Right lobe of liver (tissue), 6 donors: ENCODE measurements around the gene MAMDC4. TPM values are rescaled to one million over a fixed set of nuclear protein-coding genes. Genes with fewer than 3 reads are reported as not detected.
"Not testable (repeated sequence)": the region's sequence is repeated elsewhere in the genome, so short reads cannot be mapped to it uniquely, and the experiment has no call there.

Experiments
- ATAC-seq, 4 donors: fragments of 200-7000 bp; cut with Tn5 transposase; one replicate each; pipeline ENCODE4 v1.9.1; 2020; ENCODE audit warnings: mild to moderate bottlenecking in 4 of 4, moderate library complexity in 4 of 4
- DNase-seq, 3 donors: peaks; one replicate each; pipeline ENCODE4 v3.0.0-alpha.2; 2020
- H3K27ac ChIP-seq, 3 donors: fragments of 200-600 bp; one replicate each; pipeline ENCODE4 v1.8.0; 2022
- H3K27me3 ChIP-seq, 2 donors: fragments of 200-600 bp; one replicate each; pipeline ENCODE4 v1.8.0; 2022
- H3K36me3 ChIP-seq, 4 donors: fragments of 200-600 bp; sonication (generic) in 1 of 4; one replicate each; pipeline versions ENCODE4 v1.5.1 to v1.8.0; 2017 to 2022; ENCODE audit warnings: control low read depth in 1 of 4
- H3K4me1 ChIP-seq, 4 donors: fragments of 200-600 bp; sonication (generic) in 1 of 4; one replicate each; pipeline versions ENCODE4 v1.5.1 to v1.8.0; 2017 to 2022; ENCODE audit warnings: control low read depth in 1 of 4
- H3K4me3 ChIP-seq, 3 donors: fragments of 200-600 bp; one replicate each; pipeline ENCODE4 v1.8.0; 2022
- H3K9me3 ChIP-seq, 4 donors: fragments of 200-600 bp; sonication (generic) in 1 of 4; one replicate each; pipeline versions ENCODE4 v1.5.1 to v1.8.0; 2017 to 2022; ENCODE audit warnings: control low read depth in 1 of 4
- CTCF ChIP-seq, 4 donors: fragments of 200-600 bp in 3 of 4; fragments of 450-650 bp in 1 of 4; IDR thresholded peaks; one replicate each; pipeline versions ENCODE4 v1.5.1 to v1.8.0; 2016 to 2022; ENCODE audit warnings: antibody characterized with exemption in 4 of 4, mild to moderate bottlenecking in 2 of 4
- POLR2A ChIP-seq: fragments of 450-650 bp; IDR thresholded peaks from one replicate; pipeline ENCODE4 v1.6.1; 2017; ENCODE audit warnings: antibody characterized with exemption, mild to moderate bottlenecking
- WGBS: methylation state at CpG from one replicate; pipeline ENCODE4 v1.1.6; 2018; ENCODE audit warnings: low coverage, low lambda C conversion rate; ENCODE audit not compliant: insufficient coverage; ENCODE audit errors: missing lambda C conversion rate; 5-methylcytosine and 5-hydroxymethylcytosine counted together
- intact Hi-C, 2 donors: fragments of 100-400 bp; cut with DNase I; formaldehyde crosslinking; loops; one replicate each; pipeline versions ENCODE4 v1.11.2 to v1.14.1; 2022
- total RNA-seq, 6 experiments: library from RNA; depleted of rRNA in 2 of 6; stranded (reverse); fragments of >200 nt in 2 of 6; fragmentation: NEBNext Ultra II Directional in 3 of 6; extraction: Animal tissue kit (Norgen Biotek cat#: 25700) in 3 of 6; gene quantifications; one replicate each; pipeline versions ENCODE4 v1.1.0 to v1.2.4, GENCODE V29; 2016 to 2023
- donor health status: DM: no; HTN: yes; CAD: no.
- donor health status: DM: no; HTN: no; CAD: no.
- donor health status: DM: no; HTN: no; CAD: no.
- donor health status: DM: no; HTN: yes; CAD: no.
- donor health status: DM: no; HTN: yes; CAD: no.

Gene MAMDC4
- total RNA-seq, 6 experiments from 2014 or later, result 5.7 to 27.9 (median 22.5) TPM

- H3K27ac ChIP-seq, result no peak overlapping the region
- H3K36me3 ChIP-seq, result peaks cover 0 to 10% (median 3%) of the 10 kb centered on the region in 4 donors
- H3K27me3 ChIP-seq, result no peaks in the 10 kb centered on the region
- H3K9me3 ChIP-seq, result no peaks in the 10 kb centered on the region
- peak in 2 of 3 donors; percentile 45 to 50 for DNase-seq
- no CpG with 5 or more reads among the region's 36 CpGs for WGBS
- no peak for ATAC-seq
- intact Hi-C loops, result no loop called here
- H3K4me1 ChIP-seq, result no peaks in the 10 kb centered on the region
- H3K4me3 ChIP-seq, result no peak overlapping the region
- TF ChIP-seq POLR2A (no peak), CTCF (IDR thresholded peaks at IDR 0.05) (no peak)
These were observed 16.8 kb upstream of the MAMDC4 start for GRCh38 chr9:136835162-136835931.

GRCh38 chr9:136835932-136836904, 15.9 kb upstream of the MAMDC4 start:
- peaks cover 0 to 6% (median 3%) of the 10 kb centered on the region in 4 donors for H3K36me3 ChIP-seq
- ATAC-seq (no peak), DNase-seq (peak; percentile 17 to 48 (median 44))
- H3K27me3 ChIP-seq, result no peaks in the 10 kb centered on the region
- no peak for TF ChIP-seq CTCF (IDR thresholded peaks at IDR 0.05)
- no peak for TF ChIP-seq POLR2A
- H3K4me3 ChIP-seq, result no peak overlapping the region
- no peaks in the 10 kb centered on the region for H3K9me3 ChIP-seq
- peaks cover 0 to 5% (median 0%) of the 10 kb centered on the region in 4 donors for H3K4me1 ChIP-seq
- H3K27ac ChIP-seq, result no peak overlapping the region
- WGBS, result no CpG with 5 or more reads among the region's 21 CpGs
- intact Hi-C loops, result no loop called here

- H3K27me3 ChIP-seq, result no peaks in the 10 kb centered on the region
- H3K4me3 ChIP-seq, result no peak overlapping the region
- WGBS, result 63% methylated on average over 1 of the region's 27 CpGs
- peak in 1 of 3 donors; percentile 22 for DNase-seq
- TF ChIP-seq POLR2A, result no peak
- TF ChIP-seq CTCF (IDR thresholded peaks at IDR 0.05), result no peak
- peaks cover 0 to 4% (median under 1%) of the 10 kb centered on the region in 4 donors for H3K36me3 ChIP-seq
- no peak for ATAC-seq
- H3K27ac ChIP-seq, result no peak overlapping the region
- peaks cover 0 to 16% (median 5%) of the 10 kb centered on the region in 4 donors for H3K4me1 ChIP-seq
- H3K9me3 ChIP-seq, result no peaks in the 10 kb centered on the region
- intact Hi-C loops, result no loop called here
These were observed 14.8 kb upstream of the MAMDC4 start for GRCh38 chr9:136837146-136837855.

- H3K27me3 ChIP-seq, intact Hi-C loops, H3K9me3 ChIP-seq, DNase-seq, ATAC-seq, H3K36me3 ChIP-seq, H3K27ac ChIP-seq, H3K4me3 ChIP-seq: not testable (repeated sequence)
- WGBS, result no CpG with 5 or more reads among the region's 15 CpGs
- H3K4me1 ChIP-seq, result peaks cover 0 to 20% (median 6%) of the 10 kb centered on the region in 4 donors
These were observed 14.3 kb upstream of the MAMDC4 start for GRCh38 chr9:136837856-136838277.
